Subcutaneous abdominal adipose tissue (tissue), 5 donors: ENCODE results near the gene SHISA6.

Experiments used
- H3K27ac ChIP-seq: one replicate; pipeline ENCODE4 v1.7.0; 2013; ENCODE audit warnings: low read depth, mild to moderate bottlenecking, inconsistent platforms, low read length, moderate library complexity
- H3K27me3 ChIP-seq, 5 donors: one replicate each; pipeline ENCODE4 v1.7.0; 2013; ENCODE audit warnings: low read length in 5 of 5, inconsistent platforms in 1 of 5; ENCODE audit not compliant: control insufficient read depth in 5 of 5, insufficient read depth in 4 of 5
- H3K36me3 ChIP-seq, 5 donors: one replicate each; pipeline ENCODE4 v1.7.0; 2013; ENCODE audit warnings: low read length in 5 of 5; ENCODE audit not compliant: control insufficient read depth in 5 of 5, insufficient read depth in 5 of 5
- H3K4me1 ChIP-seq, 5 donors: one replicate each; pipeline ENCODE4 v1.7.0; 2013; ENCODE audit warnings: low read length in 5 of 5, mild to moderate bottlenecking in 3 of 5, moderate library complexity in 1 of 5; ENCODE audit not compliant: control insufficient read depth in 5 of 5, insufficient read depth in 5 of 5
- H3K4me3 ChIP-seq, 5 donors: one replicate each; pipeline ENCODE4 v1.7.0; 2013; ENCODE audit warnings: low read length in 5 of 5, low read depth in 1 of 5
- H3K9ac ChIP-seq, 5 donors: one replicate each; pipeline ENCODE4 v1.7.0; 2013; ENCODE audit warnings: low read length in 5 of 5, mild to moderate bottlenecking in 4 of 5, moderate library complexity in 3 of 5
- H3K9me3 ChIP-seq, 5 donors: one replicate each; pipeline ENCODE4 v1.7.0; 2013; ENCODE audit warnings: low read length in 5 of 5; ENCODE audit not compliant: control insufficient read depth in 5 of 5
- donor health status: healthy.
- donor health status: healthy.
- donor health status: healthy.
- donor health status: healthy.
- donor health status: healthy.

The SHISA6 gene

GRCh38 chr17:11331547-11332513 is 90.8 kb downstream of the SHISA6 start:
- Histone ChIP-seq H3K4me1 (peaks cover 0 to 4% (median 0%) of the 10 kb centered on the region in 5 donors), H3K36me3 (no peaks in the 10 kb centered on the region), H3K27me3 (peaks cover 0 to 4% (median 0%) of the 10 kb centered on the region in 5 donors), H3K27ac (no peak overlapping the region), H3K9ac (no peak overlapping the region), H3K4me3 (no peak overlapping the region), H3K9me3 (no peaks in the 10 kb centered on the region)

- Histone ChIP-seq H3K9ac (no peak overlapping the region), H3K4me3 (no peak overlapping the region)
Measured at GRCh38 chr17:11332706-11333105, 91.7 kb downstream of the SHISA6 start.

GRCh38 chr17:11334493-11334892 is 93.5 kb downstream of the SHISA6 start:
- Histone ChIP-seq H3K27ac (no peak overlapping the region), H3K9ac (no peak overlapping the region), H3K4me1 (peaks cover 0 to 4% (median 0%) of the 10 kb centered on the region in 5 donors), H3K36me3 (no peaks in the 10 kb centered on the region), H3K27me3 (peaks cover 0 to 4% (median 0%) of the 10 kb centered on the region in 5 donors), H3K9me3 (no peaks in the 10 kb centered on the region), H3K4me3 (no peak overlapping the region)

More at GRCh38 chr17:11332706-11333105, 91.7 kb downstream of the SHISA6 start:
- Histone ChIP-seq H3K27me3 (peaks cover 0 to 4% (median 0%) of the 10 kb centered on the region in 5 donors), H3K36me3 (no peaks in the 10 kb centered on the region), H3K4me1 (peaks cover 0 to 4% (median 0%) of the 10 kb centered on the region in 5 donors), H3K9me3 (no peaks in the 10 kb centered on the region), H3K27ac (no peak overlapping the region)

GRCh38 chr17:11336290-11336689 is 95.3 kb downstream of the SHISA6 start:
- Histone ChIP-seq H3K4me1 (no peaks in the 10 kb centered on the region), H3K27me3 (peaks cover 0 to 4% (median 0%) of the 10 kb centered on the region in 5 donors), H3K27ac (no peak overlapping the region), H3K9ac (no peak overlapping the region), H3K9me3 (no peaks in the 10 kb centered on the region), H3K36me3 (no peaks in the 10 kb centered on the region), H3K4me3 (no peak overlapping the region)

GRCh38 chr17:11340803-11341202 is 99.8 kb downstream of the SHISA6 start:
- no peaks in the 10 kb centered on the region for H3K9me3 ChIP-seq
- H3K27ac ChIP-seq = no peak overlapping the region
- H3K9ac ChIP-seq = no peak overlapping the region
- H3K4me3 ChIP-seq = no peak overlapping the region
- H3K27me3 ChIP-seq = peaks cover 0 to 4% (median 0%) of the 10 kb centered on the region in 5 donors
- H3K36me3 ChIP-seq = no peaks in the 10 kb centered on the region
- no peaks in the 10 kb centered on the region for H3K4me1 ChIP-seq

GRCh38 chr17:11342138-11342537 is 101.1 kb downstream of the SHISA6 start:
- Histone ChIP-seq H3K4me1 (no peaks in the 10 kb centered on the region), H3K9ac (no peak overlapping the region), H3K27me3 (no peaks in the 10 kb centered on the region), H3K4me3 (no peak overlapping the region), H3K36me3 (no peaks in the 10 kb centered on the region), H3K27ac (no peak overlapping the region), H3K9me3 (no peaks in the 10 kb centered on the region)

GRCh38 chr17:11349106-11349505 is 108.1 kb downstream of the SHISA6 start:
- Histone ChIP-seq H3K27ac (peak overlapping the region; percentile 12), H3K36me3 (no peaks in the 10 kb centered on the region), H3K4me1 (no peaks in the 10 kb centered on the region), H3K9me3 (no peaks in the 10 kb centered on the region), H3K9ac (no peak overlapping the region), H3K27me3 (no peaks in the 10 kb centered on the region), H3K4me3 (no peak overlapping the region)

GRCh38 chr17:11351479-11351878 is 110.5 kb downstream of the SHISA6 start:
- Histone ChIP-seq H3K36me3 (no peaks in the 10 kb centered on the region), H3K4me3 (no peak overlapping the region), H3K9ac (no peak overlapping the region), H3K27ac (no peak overlapping the region), H3K4me1 (no peaks in the 10 kb centered on the region), H3K9me3 (no peaks in the 10 kb centered on the region), H3K27me3 (no peaks in the 10 kb centered on the region)

GRCh38 chr17:11353601-11354000 is 112.6 kb downstream of the SHISA6 start:
- Histone ChIP-seq H3K27me3 (no peaks in the 10 kb centered on the region), H3K4me3 (no peak overlapping the region), H3K36me3 (no peaks in the 10 kb centered on the region), H3K9me3 (no peaks in the 10 kb centered on the region), H3K27ac (no peak overlapping the region), H3K4me1 (no peaks in the 10 kb centered on the region), H3K9ac (no peak overlapping the region)

- H3K4me3 ChIP-seq = no peak overlapping the region
- H3K36me3 ChIP-seq = no peaks in the 10 kb centered on the region
- H3K9ac ChIP-seq = no peak overlapping the region
- H3K27ac ChIP-seq = no peak overlapping the region
- no peaks in the 10 kb centered on the region for H3K4me1 ChIP-seq
- no peaks in the 10 kb centered on the region for H3K9me3 ChIP-seq
- no peaks in the 10 kb centered on the region for H3K27me3 ChIP-seq
Measured at GRCh38 chr17:11356371-11356770, 115.4 kb downstream of the SHISA6 start.
